ENCODE measurements around the gene NLRP13. TPM values are rescaled to one million over a fixed set of nuclear protein-coding genes. Genes with fewer than 3 reads are reported as not detected.
"Not testable (repeated sequence)": the region's sequence is repeated elsewhere in the genome, so short reads cannot be mapped to it uniquely, and the experiment has no call there.

Gene NLRP13
- total RNA-seq, 4 donors from 2014 or later, result not detected

GRCh38 chr19:55935206-55935605 is 3.1 kb upstream of the NLRP13 start:
- no peak for DNase-seq
- WGBS, 2 donors, result 78 to 81% methylated on average over 9 of the region's 9 CpGs
- no peak for TF ChIP-seq POLR2A (IDR thresholded peaks at IDR 0.05)
- TF ChIP-seq, protein P1, sequence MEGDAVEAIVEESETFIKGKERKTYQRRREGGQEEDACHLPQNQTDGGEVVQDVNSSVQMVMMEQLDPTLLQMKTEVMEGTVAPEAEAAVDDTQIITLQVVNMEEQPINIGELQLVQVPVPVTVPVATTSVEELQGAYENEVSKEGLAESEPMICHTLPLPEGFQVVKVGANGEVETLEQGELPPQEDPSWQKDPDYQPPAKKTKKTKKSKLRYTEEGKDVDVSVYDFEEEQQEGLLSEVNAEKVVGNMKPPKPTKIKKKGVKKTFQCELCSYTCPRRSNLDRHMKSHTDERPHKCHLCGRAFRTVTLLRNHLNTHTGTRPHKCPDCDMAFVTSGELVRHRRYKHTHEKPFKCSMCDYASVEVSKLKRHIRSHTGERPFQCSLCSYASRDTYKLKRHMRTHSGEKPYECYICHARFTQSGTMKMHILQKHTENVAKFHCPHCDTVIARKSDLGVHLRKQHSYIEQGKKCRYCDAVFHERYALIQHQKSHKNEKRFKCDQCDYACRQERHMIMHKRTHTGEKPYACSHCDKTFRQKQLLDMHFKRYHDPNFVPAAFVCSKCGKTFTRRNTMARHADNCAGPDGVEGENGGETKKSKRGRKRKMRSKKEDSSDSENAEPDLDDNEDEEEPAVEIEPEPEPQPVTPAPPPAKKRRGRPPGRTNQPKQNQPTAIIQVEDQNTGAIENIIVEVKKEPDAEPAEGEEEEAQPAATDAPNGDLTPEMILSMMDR (IDR thresholded peaks at IDR 0.05), result no peak
- H3K27me3 ChIP-seq, result no peaks in the 10 kb centered on the region
- no peaks in the 10 kb centered on the region for H3K36me3 ChIP-seq
- intact Hi-C loops (cut with DNase I), result no loop called here
- no peak overlapping the region for H3K27ac ChIP-seq
- H3K4me3 ChIP-seq (replicated peaks in 1 of 3), result no peak overlapping the region
- no peaks in the 10 kb centered on the region for H3K4me1 ChIP-seq
- H3K9me3 ChIP-seq, result no peaks in the 10 kb centered on the region

GRCh38 chr19:55930996-55931515 is 1.1 kb downstream of the NLRP13 start:
- Histone ChIP-seq H3K36me3 (no peaks in the 10 kb centered on the region), H3K4me3 (replicated peaks in 1 of 3) (no peak overlapping the region), H3K4me1 (no peaks in the 10 kb centered on the region), H3K27ac (no peak overlapping the region), H3K27me3 (no peaks in the 10 kb centered on the region), H3K9me3 (no peaks in the 10 kb centered on the region)
- whole genome bisulfite sequencing, 2 donors, result 85 to 89% methylated on average over 14 of the region's 14 CpGs
- no peak for TF ChIP-seq POLR2A (IDR thresholded peaks at IDR 0.05)
- TF ChIP-seq, protein P1 (IDR thresholded peaks at IDR 0.05), result no peak
- DNase-seq, result no peak
- intact Hi-C loops (cut with DNase I), result no loop called here

GRCh38 chr19:55929258-55929657 is 2.9 kb downstream of the NLRP13 start:
- H3K27me3 ChIP-seq; H3K9me3 ChIP-seq; H3K36me3 ChIP-seq; H3K4me3 ChIP-seq (replicated peaks in 1 of 3); H3K4me1 ChIP-seq; intact Hi-C loops (cut with DNase I); H3K27ac ChIP-seq; DNase-seq: not testable (repeated sequence)
- 86 to 88% methylated on average over 5 of the region's 5 CpGs for WGBS, 2 donors

GRCh38 chr19:55927991-55928390 is 4.1 kb downstream of the NLRP13 start:
- intact Hi-C loops (cut with DNase I), result no loop called here
- H3K27me3 ChIP-seq, result no peaks in the 10 kb centered on the region
- H3K4me3 ChIP-seq (replicated peaks in 1 of 3), result no peak overlapping the region
- no peaks in the 10 kb centered on the region for H3K9me3 ChIP-seq
- no peak for DNase-seq
- H3K36me3 ChIP-seq, result no peaks in the 10 kb centered on the region
- no peaks in the 10 kb centered on the region for H3K4me1 ChIP-seq
- no peak overlapping the region for H3K27ac ChIP-seq
- WGBS, 2 donors, result 83 to 90% methylated on average over 8 of the region's 8 CpGs
- no peak for TF ChIP-seq POLR2A (IDR thresholded peaks at IDR 0.05)
- TF ChIP-seq, protein P1 (IDR thresholded peaks at IDR 0.05), result no peak

GRCh38 chr19:55923556-55923955 is 8.6 kb downstream of the NLRP13 start:
- intact Hi-C loops (cut with DNase I), result no loop called here
- H3K4me1 ChIP-seq, result no peaks in the 10 kb centered on the region
- no peak overlapping the region for H3K27ac ChIP-seq
- H3K4me3 ChIP-seq (replicated peaks in 1 of 3), result no peak overlapping the region
- H3K9me3 ChIP-seq, result no peaks in the 10 kb centered on the region
- H3K36me3 ChIP-seq, result no peaks in the 10 kb centered on the region
- H3K27me3 ChIP-seq, result no peaks in the 10 kb centered on the region
- WGBS, 2 donors, result 65 to 74% methylated on average over 5 of the region's 5 CpGs
- TF ChIP-seq, protein P1 (IDR thresholded peaks at IDR 0.05), result no peak
- no peak for TF ChIP-seq POLR2A (IDR thresholded peaks at IDR 0.05)
- no peak for DNase-seq
